T-cell (primary cell): ENCODE measurements around the gene CPNE6. TPM values are rescaled to one million over a fixed set of nuclear protein-coding genes. Genes with fewer than 3 reads are reported as not detected.
"Not testable (repeated sequence)": the region's sequence is repeated elsewhere in the genome, so short reads cannot be mapped to it uniquely, and the experiment has no call there.

Experiments used
- ATAC-seq, 4 experiments: fragments of 200-7000 bp in 3 of 4; fragments of 150-1000 bp in 1 of 4; cut with Tn5 transposase; replicated peaks in 1 of 4; 1 replicate in 3 of 4; 2 replicates in 1 of 4; pipeline ENCODE4 v1.10.0; 2021; ENCODE audit warnings: moderate library complexity in 3 of 4, mild to moderate bottlenecking in 2 of 4, moderate number of reproducible peaks in 1 of 4
- CTCF ChIA-PET, 2 donors: fragments of 300-600 bp; sonication (Branson Sonifier 250); formaldehyde crosslinking; loops; one replicate each; lab custom pipeline; 2022; ENCODE audit warnings: antibody characterized with exemption in 2 of 2; lab: Charles Lee
- POLR2A ChIA-PET, 2 donors: fragments of 300-600 bp; sonication (Branson Sonifier 250); formaldehyde crosslinking; loops; one replicate each; lab custom pipeline; 2022; ENCODE audit warnings: antibody characterized with exemption in 2 of 2; lab: Charles Lee
- DNase-seq, 35 experiments: peaks; one replicate each; pipeline versions ENCODE4 v3.0.0 to v3.0.0-alpha.2; 2013 to 2023
- H3K27ac ChIP-seq: one replicate; pipeline ENCODE4 v1.5.1; 2013; ENCODE audit warnings: low read length
- H3K27me3 ChIP-seq, 2 experiments: replicated peaks in 1 of 2; 1 replicate in 1 of 2; 2 replicates in 1 of 2; pipeline versions ENCODE4 v1.6.1 to v1.7.0; 2013; ENCODE audit warnings: low read length in 1 of 2, mixed read lengths in 1 of 2; ENCODE audit not compliant: control insufficient read depth in 2 of 2, insufficient read depth in 2 of 2; ENCODE audit errors: extremely low read depth in 1 of 2
- H3K36me3 ChIP-seq, 2 donors: 1 replicate in 1 of 2; 2 replicates in 1 of 2; pipeline versions ENCODE4 v1.6.1 to v1.7.0; 2013; ENCODE audit warnings: low read length in 1 of 2; ENCODE audit not compliant: control insufficient read depth in 2 of 2, insufficient read depth in 1 of 2; ENCODE audit errors: extremely low read depth in 1 of 2
- H3K4me1 ChIP-seq, 2 experiments: 1 replicate in 1 of 2; 2 replicates in 1 of 2; pipeline versions ENCODE4 v1.6.1 to v1.7.0; 2013; ENCODE audit warnings: low read length in 2 of 2, mixed read lengths in 1 of 2; ENCODE audit not compliant: insufficient read depth in 2 of 2, control insufficient read depth in 1 of 2; ENCODE audit errors: extremely low read depth in 1 of 2
- H3K4me3 ChIP-seq, 2 donors: 1 replicate in 1 of 2; 2 replicates in 1 of 2; pipeline versions ENCODE4 v1.5.1 to v1.7.0; 2013; ENCODE audit warnings: mild to moderate bottlenecking in 2 of 2, low read length in 1 of 2, moderate library complexity in 1 of 2; ENCODE audit not compliant: control insufficient read depth in 1 of 2; ENCODE audit errors: extremely low read depth in 1 of 2
- H3K9me3 ChIP-seq: 2 replicates; pipeline ENCODE4 v1.7.0; 2013
- H3K27ac Mint-ChIP-seq, 2 donors: one replicate each; pipeline ENCODE4 v1.8.0; 2020 to 2021; ENCODE audit warnings: mild to moderate bottlenecking in 2 of 2, mixed read lengths in 2 of 2
- H3K27me3 Mint-ChIP-seq, 2 donors: one replicate each; pipeline ENCODE4 v1.8.0; 2021 to 2022; ENCODE audit warnings: mixed read lengths in 2 of 2
- H3K36me3 Mint-ChIP-seq: one replicate; pipeline ENCODE4 v1.8.0; 2021; ENCODE audit warnings: mixed read lengths
- H3K4me1 Mint-ChIP-seq, 3 donors: one replicate each; pipeline ENCODE4 v1.8.0; 2020 to 2022; ENCODE audit warnings: mixed read lengths in 3 of 3, mild to moderate bottlenecking in 1 of 3
- H3K4me3 Mint-ChIP-seq, 3 donors: one replicate each; pipeline ENCODE4 v1.8.0; 2020 to 2022; ENCODE audit warnings: mild to moderate bottlenecking in 3 of 3, mixed read lengths in 3 of 3, moderate library complexity in 3 of 3
- H3K9me3 Mint-ChIP-seq, 3 donors: one replicate each; pipeline ENCODE4 v1.8.0; 2020 to 2022; ENCODE audit warnings: mixed read lengths in 3 of 3
- WGBS: methylation state at CpG from one replicate; pipeline ENCODE4 v1.1.5; 2013; ENCODE audit warnings: missing lambda C conversion rate; ENCODE audit not compliant: insufficient coverage; 5-methylcytosine and 5-hydroxymethylcytosine counted together
- total RNA-seq, 35 experiments: library from RNA in 6 of 35; stranded (reverse) in 6 of 35; fragments of 120-200 nt in 1 of 35; gene quantifications; one replicate each; pipeline versions ENCODE4 v1.2.1 to v1.2.4 and lab custom pipeline; 2013 to 2026

Gene CPNE6
- total RNA-seq, 5 donors from 2014 or later (not counting 1 experiment from before 2014, with no cell fraction given) = not detected

- WGBS = 95% methylated on average over 4 of the region's 8 CpGs
- H3K27ac Mint-ChIP-seq = peak overlapping the region; percentile 28 to 41
- H3K9me3 ChIP-seq, H3K27me3 ChIP-seq, H3K4me3 ChIP-seq, POLR2A ChIA-PET, H3K9me3 Mint-ChIP-seq, ATAC-seq, H3K4me3 Mint-ChIP-seq, H3K27ac ChIP-seq, DNase-seq, H3K27me3 Mint-ChIP-seq: not testable (repeated sequence)
- Histone ChIP-seq H3K4me1 (peaks cover 3 to 12% of the 10 kb centered on the region in 2 experiments), H3K36me3 (peaks cover 0 to 14% of the 10 kb centered on the region in 2 donors)
- peaks cover 11 to 17% (median 13%) of the 10 kb centered on the region in 3 donors for H3K4me1 Mint-ChIP-seq
- peaks cover 29% of the 10 kb centered on the region for H3K36me3 Mint-ChIP-seq
- CTCF ChIA-PET = interaction anchor here (2.0 to 2.1 kb wide), 2 partner anchors 9 to 15 kb away, joined by 5 to 7 read pairs; partner anchors contain the start of genes DCAF11 (in 1 of the 2) and NRL (in 1 of the 2)
Measured at GRCh38 chr14:24105609-24106239, 34.4 kb downstream of the CPNE6 start.

GRCh38 chr14:24106672-24107271, 35.4 kb downstream of the CPNE6 start:
- no peaks in the 10 kb centered on the region for H3K9me3 ChIP-seq
- Mint-ChIP-seq H3K27ac (no peak overlapping the region), H3K9me3 (peaks cover 0 to 4% (median 0%) of the 10 kb centered on the region in 3 donors), H3K36me3 (peaks cover 25% of the 10 kb centered on the region), H3K4me1 (peaks cover 11 to 18% (median 13%) of the 10 kb centered on the region in 3 donors), H3K27me3 (no peaks in the 10 kb centered on the region), H3K4me3 (no peak overlapping the region)
- no peak overlapping the region for H3K4me3 ChIP-seq
- H3K4me1 ChIP-seq = peaks cover 3 to 12% of the 10 kb centered on the region in 2 experiments
- ATAC-seq (no peak), DNase-seq (no peak)
- WGBS = no CpG with 5 or more reads among the region's 4 CpGs
- ChIA-PET POLR2A (interaction anchor here (0.6 kb wide), 3 partner anchors 15 to 480 kb away, joined by 3 to 4 read pairs (median 3); no protein-coding TSS in a partner anchor), CTCF (interaction anchor here (0.6 to 5.5 kb wide), 7 partner anchors 8 to 54 kb away, joined by 3 to 96 read pairs (median 5); partner anchors contain the start of genes DCAF11 (in 1 of the 2), IRF9 (in 1 of the 2), NRL (in 1 of the 2) and PCK2 (in 1 of the 2))
- H3K27ac ChIP-seq = no peak overlapping the region
- H3K27me3 ChIP-seq = no peaks in the 10 kb centered on the region
- peaks cover 0 to 12% of the 10 kb centered on the region in 2 donors for H3K36me3 ChIP-seq

- peaks cover 0 to 4% (median 0%) of the 10 kb centered on the region in 3 donors for H3K9me3 Mint-ChIP-seq
- Histone ChIP-seq H3K9me3 (no peaks in the 10 kb centered on the region), H3K36me3 (peaks cover 0 to 4% of the 10 kb centered on the region in 2 donors), H3K4me3 (no peak overlapping the region), H3K27me3 (no peaks in the 10 kb centered on the region), H3K4me1 (peaks cover 3 to 14% of the 10 kb centered on the region in 2 experiments), H3K27ac (peak overlapping the region; percentile 79)
- DNase-seq (no peak), ATAC-seq (peak; percentile 29 to 41 (median 36))
- no peaks in the 10 kb centered on the region for H3K27me3 Mint-ChIP-seq
- peaks cover 11 to 20% (median 13%) of the 10 kb centered on the region in 3 donors for H3K4me1 Mint-ChIP-seq
- POLR2A ChIA-PET = interaction anchor here (0.5 to 0.7 kb wide), 5 partner anchors 14 to 331 kb away, joined by 3 to 6 read pairs (median 3); partner anchors contain the start of genes DHRS1 (in 1 of the 2) and NOP9 (in 1 of the 2)
- H3K27ac Mint-ChIP-seq = peak overlapping the region; percentile 94 to 98
- 100% methylated on average over 1 of the region's 5 CpGs for WGBS
- peak overlapping the region in 1 of 3 donors; percentile 5 for H3K4me3 Mint-ChIP-seq
- CTCF ChIA-PET = interaction anchor here (0.5 to 5.5 kb wide), 34 partner anchors 10 to 787 kb away, joined by 3 to 96 read pairs (median 4); partner anchors contain the start of genes PCK2 (in 2 of the 2), AP1G2 (in 1 of the 2), EMC9 (in 1 of the 2) and IRF9 (in 1 of the 2)
- H3K36me3 Mint-ChIP-seq = peaks cover 16% of the 10 kb centered on the region
Measured at GRCh38 chr14:24108336-24108874, 37.0 kb downstream of the CPNE6 start.

GRCh38 chr14:24110060-24110459, 38.7 kb downstream of the CPNE6 start:
- Histone ChIP-seq H3K36me3 (no peaks in the 10 kb centered on the region), H3K4me1 (peaks cover 3 to 19% of the 10 kb centered on the region in 2 experiments), H3K27ac (no peak overlapping the region), H3K9me3 (no peaks in the 10 kb centered on the region), H3K4me3 (no peak overlapping the region), H3K27me3 (no peaks in the 10 kb centered on the region)
- Mint-ChIP-seq H3K27ac (no peak overlapping the region), H3K27me3 (no peaks in the 10 kb centered on the region), H3K36me3 (peaks cover 1% of the 10 kb centered on the region), H3K4me3 (no peak overlapping the region), H3K4me1 (peaks cover 12 to 22% (median 14%) of the 10 kb centered on the region in 3 donors), H3K9me3 (no peaks in the 10 kb centered on the region)
- ChIA-PET POLR2A (interaction anchor here (0.6 to 1.1 kb wide), 5 partner anchors 19 to 189 kb away, joined by 3 to 5 read pairs (median 3); partner anchors contain the start of genes DHRS1 (in 1 of the 2) and NOP9 (in 1 of the 2)), CTCF (interaction anchor here (0.6 to 5.5 kb wide), 15 partner anchors 12 to 635 kb away, joined by 3 to 96 read pairs (median 4); partner anchors contain the start of genes PCK2 (in 1 of the 2) and PSME1 (in 1 of the 2))
- WGBS = 94% methylated on average over 5 of the region's 9 CpGs
- no peak for ATAC-seq
- DNase-seq = no peak

GRCh38 chr14:24110523-24110922, 39.2 kb downstream of the CPNE6 start:
- no peaks in the 10 kb centered on the region for H3K9me3 Mint-ChIP-seq
- ATAC-seq (no peak), DNase-seq (no peak)
- H3K4me1 Mint-ChIP-seq = peaks cover 16 to 26% (median 19%) of the 10 kb centered on the region in 3 donors
- ChIA-PET CTCF (interaction anchor here (0.6 to 5.5 kb wide), 12 partner anchors 12 to 358 kb away, joined by 3 to 96 read pairs (median 4); partner anchors contain the start of genes DHRS4L2 (in 1 of the 2), PCK2 (in 1 of the 2) and PSME1 (in 1 of the 2)), POLR2A (interaction anchor here (0.8 to 1.1 kb wide), 2 partner anchors 20 to 30 kb away, joined by 3 to 4 read pairs; no protein-coding TSS in a partner anchor)
- peaks cover 4% of the 10 kb centered on the region for H3K36me3 Mint-ChIP-seq
- no CpG with 5 or more reads among the region's 1 CpG for WGBS
- Histone ChIP-seq H3K9me3 (no peaks in the 10 kb centered on the region), H3K27me3 (no peaks in the 10 kb centered on the region), H3K4me1 (peaks cover 3 to 22% of the 10 kb centered on the region in 2 experiments), H3K27ac (no peak overlapping the region), H3K4me3 (no peak overlapping the region), H3K36me3 (no peaks in the 10 kb centered on the region)
- no peak overlapping the region for H3K4me3 Mint-ChIP-seq
- peak overlapping the region; percentile 55 to 76 for H3K27ac Mint-ChIP-seq
- no peaks in the 10 kb centered on the region for H3K27me3 Mint-ChIP-seq
